NCI-H2196 treated with DMSO at 0.1 percent for 48 hours (cell line): ENCODE results near the gene FAM8A1.
"Not testable (repeated sequence)": the region's sequence is repeated elsewhere in the genome, so short reads cannot be mapped to it uniquely, and the experiment has no call there.

ENCODE experiments used
- DNase-seq: peaks from one replicate; lab custom pipeline; 2025; ENCODE audit not compliant: unreplicated experiment; lab: John Stamatoyannopoulos, UW

The FAM8A1 gene, protein sequence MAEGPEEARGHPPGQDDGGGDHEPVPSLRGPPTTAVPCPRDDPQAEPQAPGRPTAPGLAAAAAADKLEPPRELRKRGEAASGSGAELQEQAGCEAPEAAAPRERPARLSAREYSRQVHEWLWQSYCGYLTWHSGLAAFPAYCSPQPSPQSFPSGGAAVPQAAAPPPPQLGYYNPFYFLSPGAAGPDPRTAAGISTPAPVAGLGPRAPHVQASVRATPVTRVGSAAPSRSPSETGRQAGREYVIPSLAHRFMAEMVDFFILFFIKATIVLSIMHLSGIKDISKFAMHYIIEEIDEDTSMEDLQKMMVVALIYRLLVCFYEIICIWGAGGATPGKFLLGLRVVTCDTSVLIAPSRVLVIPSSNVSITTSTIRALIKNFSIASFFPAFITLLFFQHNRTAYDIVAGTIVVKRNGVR

DNA sequence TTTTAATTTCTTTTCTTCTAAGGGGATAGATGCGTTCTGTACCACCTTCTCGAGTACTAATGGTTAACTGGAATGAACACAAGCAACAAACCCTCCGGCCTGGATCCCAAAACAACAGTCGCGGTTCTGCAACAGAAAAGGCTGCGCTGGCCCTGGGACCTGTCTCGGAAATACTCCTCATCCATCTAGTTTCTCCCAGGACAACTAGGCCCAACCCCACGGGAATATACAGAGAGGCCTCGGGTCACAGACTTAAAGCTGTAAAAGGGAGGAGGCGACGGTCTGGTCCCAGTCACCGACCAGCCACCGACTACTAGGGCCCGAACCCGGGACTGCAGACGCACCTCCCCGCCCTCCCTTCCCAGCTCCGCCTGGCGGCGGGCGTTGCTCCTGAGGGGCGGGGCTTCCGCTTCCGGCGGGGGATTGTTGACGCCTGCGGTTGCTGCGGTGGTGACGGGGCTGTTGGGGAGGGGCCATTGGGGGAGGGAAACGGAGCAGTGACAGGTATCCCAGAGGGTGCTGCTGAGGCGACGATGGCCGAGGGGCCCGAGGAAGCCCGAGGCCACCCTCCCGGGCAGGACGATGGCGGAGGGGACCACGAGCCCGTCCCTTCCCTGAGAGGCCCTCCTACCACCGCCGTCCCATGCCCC is at the start of gene FAM8A1:
Gene FAM8A1, plus strand, starts transcription at position 426 of the 650 bp plus-strand sequence. Its CDS starts 108 bp downstream, at position 534.
- DNase-seq = peak; percentile 86

DNA sequence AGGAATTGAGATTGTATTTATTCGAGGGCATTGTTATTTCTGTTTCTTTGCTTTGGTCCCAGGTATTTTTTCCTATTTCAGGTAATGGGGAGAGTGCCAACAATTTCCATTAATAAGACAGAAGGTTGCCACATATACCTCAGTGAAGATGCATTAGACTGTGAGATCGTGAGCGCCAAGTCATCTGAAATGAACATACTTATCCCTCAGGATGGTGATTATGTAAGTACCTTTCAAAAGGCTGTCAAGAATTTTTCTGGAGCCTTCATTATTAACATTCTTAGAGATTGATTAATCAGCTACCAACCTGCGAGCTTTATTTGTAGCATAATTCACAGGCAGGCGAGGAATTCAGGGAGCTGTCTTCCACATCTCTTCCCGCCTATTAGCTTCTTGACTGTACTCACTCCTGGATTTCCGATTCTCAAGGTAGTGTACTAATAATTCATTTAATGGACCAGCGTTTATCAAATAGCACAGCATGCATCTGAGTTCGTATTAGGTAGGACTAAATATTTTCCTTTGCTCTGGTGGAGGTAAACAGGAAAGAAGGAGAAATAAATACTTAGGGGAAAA is 48.6 kb upstream of the FAM8A1 start:
- no peak for DNase-seq

DNA sequence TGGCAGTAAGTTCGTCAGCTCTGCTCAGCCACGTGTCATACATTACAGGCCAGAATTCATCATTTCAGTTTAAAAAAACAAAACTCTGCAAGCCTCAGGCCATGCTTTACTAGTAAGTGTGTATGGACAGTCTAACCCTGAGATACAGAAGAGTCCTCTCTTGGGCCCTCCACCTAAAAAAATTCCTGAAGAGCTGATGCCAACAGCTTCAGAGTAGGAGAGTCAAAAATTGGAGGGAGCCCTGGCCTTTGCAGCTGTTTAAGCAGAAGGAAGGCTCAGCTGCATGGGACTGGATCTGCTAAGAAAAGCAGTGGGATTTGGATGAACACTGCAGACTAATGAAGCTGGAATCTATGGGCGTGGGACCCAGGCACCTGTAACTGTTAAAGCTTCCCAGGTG is 47.2 kb upstream of the FAM8A1 start:
- DNase-seq = no peak

DNA sequence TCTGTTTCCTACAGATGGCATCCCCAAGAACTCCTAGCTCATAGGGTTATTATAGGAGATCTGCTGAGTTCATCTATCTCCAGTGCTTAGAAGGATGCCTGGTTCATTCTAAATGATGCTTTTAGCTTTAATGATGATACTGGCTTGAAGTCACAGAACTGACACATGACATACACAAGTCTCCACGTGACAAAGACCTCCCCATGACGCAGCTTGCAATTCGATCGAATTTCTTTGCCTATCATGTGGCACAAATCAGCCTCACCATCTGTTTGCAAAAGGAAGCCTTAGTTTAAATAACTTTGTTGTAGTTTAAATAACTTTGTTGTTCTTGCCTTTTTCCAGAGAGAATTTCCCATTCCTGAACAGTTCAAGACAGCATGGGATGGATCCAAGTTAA is 44.1 kb upstream of the FAM8A1 start:
- no peak for DNase-seq

DNA sequence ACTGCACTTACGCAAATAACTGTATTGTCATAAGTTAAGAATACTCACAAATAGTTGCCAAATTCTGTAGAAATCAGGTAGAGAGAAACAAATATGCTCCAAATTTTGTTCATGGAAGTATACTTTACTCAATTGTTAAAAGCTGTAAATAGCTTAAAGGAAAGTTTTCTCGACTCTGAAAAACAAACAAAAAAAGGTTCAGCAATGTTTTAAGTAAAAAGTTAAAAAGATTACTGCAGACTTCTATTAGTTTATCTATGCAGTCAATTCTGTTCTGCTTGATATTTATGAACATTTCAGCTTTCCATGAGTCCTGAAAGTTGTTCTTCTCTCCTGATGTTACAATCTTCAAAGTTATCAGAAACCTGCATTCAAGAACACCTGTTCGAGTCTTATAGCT is 37.5 kb upstream of the FAM8A1 start:
- no peak for DNase-seq

DNA sequence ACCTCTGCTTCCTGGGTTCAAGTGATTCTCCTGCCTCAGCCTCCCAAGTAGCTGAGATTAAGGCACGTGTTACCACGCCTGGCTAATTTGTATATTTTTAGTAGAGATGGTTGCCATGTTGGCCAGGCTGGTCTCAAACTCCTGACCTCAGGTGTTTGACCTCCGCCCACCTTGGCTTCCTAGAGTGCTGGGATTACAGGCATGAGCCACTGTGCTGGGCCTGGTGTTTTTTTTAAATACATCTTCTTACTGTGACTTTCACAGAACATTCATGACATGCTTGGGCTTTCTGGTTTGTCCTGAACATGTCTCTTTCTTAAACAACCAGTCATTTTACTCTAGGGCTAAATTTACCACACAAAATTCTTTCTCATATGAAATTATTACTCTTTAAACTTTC is 34.7 kb upstream of the FAM8A1 start:
- no peak for DNase-seq

DNA sequence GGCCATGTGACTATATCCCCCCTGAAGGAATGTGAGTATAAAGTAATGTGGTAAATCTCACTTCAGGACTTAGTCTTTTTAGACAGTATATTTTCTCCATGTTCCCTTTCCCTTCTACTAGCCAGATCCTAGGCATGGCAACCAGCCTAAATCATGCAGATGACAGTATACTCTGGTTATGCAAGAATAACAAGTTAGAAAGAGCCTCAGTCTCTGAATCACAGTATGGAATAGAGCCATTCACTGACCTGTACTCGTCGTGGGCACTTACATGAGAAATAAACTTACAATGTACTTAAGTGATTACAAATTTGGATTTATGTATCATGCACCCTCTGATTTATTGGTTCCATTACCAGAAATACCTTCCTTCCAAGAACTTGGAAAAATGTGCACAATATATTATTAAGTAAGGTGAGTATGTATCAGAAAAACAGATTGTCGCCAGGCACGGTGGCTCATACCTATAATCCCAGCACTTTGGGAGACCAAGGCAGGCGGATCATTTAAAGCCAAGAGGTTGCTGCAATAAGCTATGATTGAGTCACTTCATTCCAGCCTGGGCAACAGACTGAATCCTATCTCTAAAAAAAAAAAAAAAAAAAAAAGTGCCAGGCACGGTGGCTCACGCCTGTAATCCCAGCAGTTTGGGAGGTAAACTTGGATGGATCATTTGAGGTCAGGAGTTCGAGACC is 25.1 kb upstream of the FAM8A1 start:
- no peak for DNase-seq

DNA sequence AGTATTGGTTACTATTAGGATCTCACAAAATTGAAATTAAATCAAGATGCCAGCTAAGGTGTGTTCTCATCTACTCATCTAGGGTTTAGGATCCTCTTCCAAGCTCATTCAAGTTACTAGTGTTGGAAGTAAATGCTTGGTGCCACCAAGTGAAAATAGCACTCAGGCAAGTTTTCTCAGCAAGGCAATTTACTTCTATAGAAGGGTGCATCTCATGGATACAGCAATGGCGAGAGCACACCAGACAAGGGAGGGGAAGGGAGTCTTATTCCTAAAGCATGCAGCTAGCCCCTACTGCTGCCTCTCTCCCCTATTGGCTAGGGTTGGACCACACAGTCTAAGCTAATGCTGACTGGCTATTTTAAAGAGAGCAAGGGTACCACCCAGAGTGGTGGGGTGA is 23.0 kb upstream of the FAM8A1 start:
- DNase-seq = no peak

DNA sequence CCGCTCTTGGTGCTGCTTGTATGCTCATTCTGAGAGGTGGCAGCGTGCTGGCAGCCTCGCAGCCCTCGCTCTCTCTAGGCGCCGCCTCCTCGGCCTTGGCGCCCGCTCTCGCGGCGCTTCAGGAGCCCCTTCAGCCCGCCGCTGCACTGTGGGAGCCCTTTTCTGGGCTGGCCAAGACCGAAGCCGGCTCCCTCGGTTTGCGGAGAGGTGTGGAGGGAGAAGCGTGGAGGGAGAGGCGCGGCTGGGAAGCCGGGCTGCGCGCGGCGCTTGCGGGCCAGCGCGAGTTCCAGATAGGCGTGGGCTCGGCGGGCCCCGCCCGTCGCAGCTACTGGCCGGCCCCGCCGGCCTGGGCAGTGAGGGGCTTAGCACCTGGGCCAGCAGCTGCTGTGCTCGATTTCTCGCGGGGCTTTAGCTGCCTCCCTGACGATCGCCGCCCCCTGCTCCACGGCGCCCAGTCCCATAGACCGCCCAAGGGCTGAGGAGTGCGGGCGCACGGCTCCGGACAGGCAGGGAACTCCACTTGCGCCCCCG is 19.5 kb upstream of the FAM8A1 start:
- DNase-seq = no peak

DNA sequence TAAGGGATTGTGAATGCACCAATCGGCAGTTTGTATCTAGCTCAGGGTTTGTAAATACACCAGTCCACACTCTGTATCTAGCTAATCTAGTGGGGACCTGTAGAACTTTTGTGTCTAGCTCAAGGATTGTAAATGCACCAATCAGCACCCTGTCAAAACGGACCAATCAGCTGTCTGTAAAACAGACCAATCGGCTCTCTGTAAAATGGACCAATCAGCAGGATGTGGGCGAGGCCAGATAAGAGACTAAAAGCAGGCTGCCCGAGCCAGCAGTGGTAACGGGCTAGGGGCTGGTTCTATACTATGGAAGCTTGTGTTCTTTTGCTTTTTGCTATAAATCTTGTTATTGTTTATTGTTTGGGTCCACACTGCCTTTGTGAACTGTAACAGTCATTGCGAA is 18.8 kb upstream of the FAM8A1 start:
- not testable (repeated sequence) for DNase-seq

DNA sequence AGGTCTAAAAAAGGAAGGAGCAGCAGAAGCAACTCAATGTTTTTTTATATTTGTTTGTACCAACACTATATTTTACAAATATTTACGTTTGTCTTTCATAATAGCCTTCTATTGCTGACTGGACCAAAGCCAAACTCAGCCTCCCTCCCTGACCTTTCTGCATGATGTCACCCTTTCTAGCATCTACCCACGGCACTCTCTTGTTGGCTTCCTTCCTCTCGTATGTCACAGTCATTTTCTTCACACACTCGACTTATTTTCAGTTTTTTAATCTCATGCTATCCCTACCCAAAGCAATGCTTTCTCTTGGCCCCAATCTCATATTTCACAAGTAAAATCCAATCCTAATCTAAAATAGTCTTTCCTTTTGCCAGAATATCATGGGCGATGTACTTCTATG is 16.3 kb upstream of the FAM8A1 start:
- no peak for DNase-seq

DNA sequence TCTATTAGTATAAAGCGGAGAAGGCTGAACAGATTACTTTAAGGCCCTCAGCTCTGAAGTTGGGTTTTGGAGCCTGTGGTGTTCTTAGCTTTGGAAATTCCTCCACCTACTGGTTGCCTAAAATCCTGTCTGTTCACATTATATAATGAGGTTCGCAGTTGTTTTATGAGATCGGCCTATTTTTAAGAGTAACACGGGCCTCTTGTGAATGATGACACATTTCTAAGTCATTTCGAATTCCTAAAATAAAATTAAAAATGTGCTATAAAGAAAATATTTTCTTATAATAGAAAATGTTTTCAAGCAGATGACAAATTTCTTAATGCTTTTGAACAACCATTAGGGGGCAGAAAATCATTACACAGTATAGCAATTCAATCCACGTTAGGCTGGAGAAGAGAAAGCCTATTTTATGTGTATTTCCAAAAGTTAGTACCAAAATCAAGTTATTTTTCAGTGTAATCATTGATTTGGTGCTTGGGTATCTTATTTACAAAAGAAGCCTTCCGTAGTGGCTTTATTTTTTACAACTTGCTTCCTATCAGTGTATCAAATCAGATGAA is 15.8 kb upstream of the FAM8A1 start:
- no peak for DNase-seq

DNA sequence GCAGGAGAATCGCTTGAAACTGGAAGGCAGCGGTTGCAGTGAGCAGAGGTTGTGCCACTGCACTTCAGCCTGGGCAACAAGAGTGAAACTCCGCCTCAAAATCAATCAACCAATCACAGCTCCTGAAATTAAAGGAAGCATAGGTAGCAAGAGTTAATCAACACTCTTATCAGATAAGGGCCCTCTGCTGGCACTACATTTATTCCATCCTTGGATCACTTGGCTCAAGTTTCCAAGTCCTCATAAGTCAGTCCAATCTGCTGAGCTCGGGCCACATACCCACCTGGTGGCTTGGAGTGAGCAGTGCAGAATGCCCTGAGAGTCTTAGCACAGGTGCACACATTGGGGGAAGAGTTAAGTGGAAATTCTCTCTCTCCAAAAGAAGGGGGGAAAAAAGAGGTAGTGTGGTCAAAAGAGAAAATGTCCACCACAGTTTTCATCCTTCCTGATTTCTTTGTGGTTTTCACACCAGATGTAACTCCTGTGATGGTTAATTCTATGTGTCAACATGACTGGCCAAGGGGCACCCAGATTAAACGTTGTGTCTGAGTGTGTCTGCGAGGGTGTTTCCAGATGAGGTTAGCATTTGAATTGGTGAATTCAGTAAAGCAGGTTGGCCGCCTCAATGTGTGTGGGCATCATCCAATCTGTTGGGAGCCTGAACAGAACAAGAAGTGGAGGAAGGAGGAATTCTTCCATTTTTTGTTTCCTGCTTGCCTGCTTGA is 14.2 kb upstream of the FAM8A1 start:
- no peak for DNase-seq

DNA sequence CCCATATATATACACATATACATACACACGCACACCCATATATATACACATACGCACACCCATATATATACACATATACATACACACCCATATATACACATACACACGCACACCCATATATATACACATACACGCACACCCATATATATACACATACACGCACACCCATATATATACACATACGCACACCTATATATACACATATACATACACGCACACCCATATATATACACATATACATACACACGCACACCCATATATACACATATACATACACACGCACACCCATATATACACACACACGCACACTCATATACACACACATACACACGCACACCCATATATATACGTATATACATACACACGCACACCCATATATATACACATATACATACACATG is 13.5 kb upstream of the FAM8A1 start:
- DNase-seq = not testable (repeated sequence)

DNA sequence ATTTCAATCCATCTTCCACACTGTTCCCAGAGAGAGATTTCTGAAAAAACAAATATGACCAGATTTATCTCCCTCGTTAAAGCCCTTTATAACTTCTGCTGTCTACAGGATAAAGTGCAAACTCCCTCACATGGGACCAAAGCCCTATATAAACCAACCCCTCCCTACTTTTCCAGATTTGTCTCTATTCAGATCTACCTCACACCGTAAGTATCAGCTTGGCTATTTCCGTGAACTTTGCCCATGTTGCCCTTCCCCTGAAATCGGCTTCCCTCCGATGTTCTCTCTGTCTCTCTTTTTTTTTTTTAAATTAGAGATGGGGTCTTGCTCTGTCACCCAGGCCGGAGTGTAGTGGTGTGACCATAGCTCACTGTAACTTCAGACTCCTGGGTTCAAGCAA is 12.1 kb upstream of the FAM8A1 start:
- no peak for DNase-seq

DNA sequence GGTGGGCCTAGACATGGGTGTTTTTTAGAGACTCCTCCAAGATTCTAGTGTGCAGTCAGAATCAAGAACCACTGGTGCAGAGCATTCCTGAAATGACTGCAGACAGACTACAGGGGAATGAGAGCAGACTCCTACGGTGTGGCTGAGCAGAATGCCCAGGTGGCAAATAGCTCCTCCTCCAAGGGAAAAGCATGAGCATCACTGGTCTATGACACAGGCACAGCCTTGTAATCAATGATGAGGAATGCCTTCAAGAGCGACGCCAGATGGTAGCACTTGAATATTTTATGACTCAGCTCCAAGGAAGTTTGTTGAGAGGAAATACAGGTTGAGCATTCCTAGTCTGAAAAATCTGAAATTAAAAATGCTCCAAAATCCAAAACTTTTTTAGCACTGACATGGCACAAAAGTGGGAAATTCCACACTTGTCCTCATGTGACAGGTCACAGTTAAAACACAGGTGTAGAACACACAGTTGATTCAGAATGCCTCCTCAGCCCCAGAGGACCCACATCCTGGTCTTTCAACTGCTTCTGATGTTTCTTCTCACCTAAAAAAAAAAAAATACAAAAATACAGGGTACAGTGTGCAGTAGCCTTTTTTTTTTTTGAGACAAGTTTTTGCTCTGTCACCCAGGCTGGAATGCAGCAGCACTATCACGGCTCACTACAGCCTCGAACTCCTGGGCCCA is 10.6 kb upstream of the FAM8A1 start:
- DNase-seq = peak; percentile 44

DNA sequence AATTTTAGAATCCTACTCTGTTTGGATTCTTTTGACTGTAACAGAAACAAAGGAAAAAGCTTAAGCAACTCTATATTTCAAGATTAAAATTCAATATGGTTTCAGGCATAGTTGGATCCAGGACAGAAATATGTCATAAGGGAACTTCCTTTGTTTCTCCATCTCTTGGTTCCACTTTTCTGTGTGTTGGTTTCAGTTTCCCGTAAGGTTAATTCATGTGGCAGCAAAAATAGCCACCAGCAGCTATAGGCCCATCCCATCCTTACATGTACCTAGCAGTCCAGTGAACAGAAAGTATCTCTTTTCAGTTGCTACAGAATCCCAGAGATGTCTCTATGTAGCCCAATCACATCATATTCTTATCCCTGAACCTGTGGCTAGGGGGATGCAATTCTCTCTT is 8.8 kb upstream of the FAM8A1 start:
- no peak for DNase-seq

DNA sequence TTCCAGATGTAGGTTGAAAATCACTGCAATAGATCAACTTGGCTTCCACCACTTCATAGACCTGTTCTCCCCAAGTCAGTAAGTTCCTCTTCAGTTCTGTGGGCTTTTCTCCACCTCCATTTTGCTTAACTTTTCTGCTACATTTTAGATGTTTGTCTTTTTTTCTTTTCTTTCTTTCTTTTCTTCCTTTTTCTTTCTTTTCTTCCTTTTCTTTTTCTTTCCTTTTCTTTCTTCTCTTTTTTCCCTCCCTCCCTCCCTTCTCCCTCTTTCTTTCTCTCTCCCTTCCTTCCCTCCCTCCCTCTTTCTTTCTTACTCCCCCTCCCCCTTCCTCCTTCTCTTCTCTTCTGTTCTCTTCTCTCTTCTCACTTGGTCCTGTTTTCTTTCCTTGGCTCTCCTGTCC is 6.9 kb upstream of the FAM8A1 start:
- DNase-seq = no peak

DNA sequence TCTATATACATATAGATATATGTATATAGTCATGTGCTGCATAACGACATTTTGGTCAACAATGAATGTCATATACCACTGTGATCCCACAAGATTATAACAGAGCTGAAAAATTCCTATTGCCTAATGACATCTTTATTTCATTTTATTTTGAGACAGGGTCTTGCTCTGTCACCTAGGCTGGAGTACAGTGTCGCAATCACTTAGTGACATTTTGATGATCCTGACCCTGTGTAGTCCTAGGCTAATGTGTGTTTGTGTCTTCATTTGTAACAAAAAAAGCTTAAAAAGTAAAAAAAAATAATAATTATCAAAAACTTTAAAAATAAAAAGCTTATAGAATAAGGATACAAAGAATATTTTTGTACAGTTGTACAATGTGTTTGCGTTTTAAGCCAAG is 4.0 kb upstream of the FAM8A1 start:
- no peak for DNase-seq
